ENCODE data around the gene FBN1.

DNA sequence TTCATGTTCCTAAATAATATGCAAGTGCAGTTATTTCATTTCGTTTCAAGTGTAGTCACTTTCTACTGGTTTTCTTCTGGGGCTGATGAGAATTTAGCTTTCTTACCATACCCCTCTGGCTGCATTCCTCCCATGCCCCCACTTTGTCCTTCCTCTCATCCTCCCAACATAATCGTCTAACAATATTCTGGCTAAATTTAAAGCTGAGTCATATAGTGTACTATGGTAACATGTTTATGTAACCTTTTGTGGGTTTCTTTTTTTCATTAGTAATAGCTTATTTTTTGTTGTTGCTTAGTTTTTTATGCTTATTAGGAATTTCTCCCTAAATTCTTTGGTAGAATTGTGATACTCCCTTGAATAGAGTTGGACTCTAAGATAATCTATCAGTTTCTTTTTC, 283.8 kb downstream of the FBN1 start:
- TF ChIP-seq, protein P1, sequence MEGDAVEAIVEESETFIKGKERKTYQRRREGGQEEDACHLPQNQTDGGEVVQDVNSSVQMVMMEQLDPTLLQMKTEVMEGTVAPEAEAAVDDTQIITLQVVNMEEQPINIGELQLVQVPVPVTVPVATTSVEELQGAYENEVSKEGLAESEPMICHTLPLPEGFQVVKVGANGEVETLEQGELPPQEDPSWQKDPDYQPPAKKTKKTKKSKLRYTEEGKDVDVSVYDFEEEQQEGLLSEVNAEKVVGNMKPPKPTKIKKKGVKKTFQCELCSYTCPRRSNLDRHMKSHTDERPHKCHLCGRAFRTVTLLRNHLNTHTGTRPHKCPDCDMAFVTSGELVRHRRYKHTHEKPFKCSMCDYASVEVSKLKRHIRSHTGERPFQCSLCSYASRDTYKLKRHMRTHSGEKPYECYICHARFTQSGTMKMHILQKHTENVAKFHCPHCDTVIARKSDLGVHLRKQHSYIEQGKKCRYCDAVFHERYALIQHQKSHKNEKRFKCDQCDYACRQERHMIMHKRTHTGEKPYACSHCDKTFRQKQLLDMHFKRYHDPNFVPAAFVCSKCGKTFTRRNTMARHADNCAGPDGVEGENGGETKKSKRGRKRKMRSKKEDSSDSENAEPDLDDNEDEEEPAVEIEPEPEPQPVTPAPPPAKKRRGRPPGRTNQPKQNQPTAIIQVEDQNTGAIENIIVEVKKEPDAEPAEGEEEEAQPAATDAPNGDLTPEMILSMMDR (IDR thresholded peaks at IDR 0.05), result no peak
- no peak for TF ChIP-seq IRF2 (CRISPR knock-in tag; IDR thresholded peaks at IDR 0.05; ENCODE audit: borderline replicate concordance, low read depth)

Data from WTC11 (cell line).